HepG2 (cell line): Measurements from ENCODE around the gene NKIRAS1. TPM values are rescaled to one million over a fixed set of nuclear protein-coding genes. Genes with fewer than 3 reads are reported as not detected.
A peak's percentile ranks its signal among the peaks of the same experiment; 100 is the strongest.

ENCODE experiments used
- AKAP8 ChIP-seq: sonication (generic); formaldehyde crosslinking; IDR thresholded peaks from 2 replicates; pipeline ENCODE4 v1.5.1; 2020; ENCODE audit warnings: mild to moderate bottlenecking, missing genetic modification reagents
- CCAR2 ChIP-seq: fragments of 200-400 bp; formaldehyde crosslinking; optimal IDR thresholded peaks from 2 replicates; pipeline ENCODE3; 2018; ENCODE audit warnings: low read depth, mild to moderate bottlenecking, low read length, moderate library complexity
- CEBPB ChIP-seq: IDR thresholded peaks from 2 replicates; pipeline ENCODE4 v1.6.1; 2011; ENCODE audit warnings: low read depth, low read length, improper control_type of control experiment, borderline replicate concordance
- EZH2 ChIP-seq: conservative IDR thresholded peaks from 2 replicates; pipeline ENCODE4 v1.6.1; 2012; ENCODE audit warnings: mild to moderate bottlenecking, low read depth, low read length, moderate library complexity
- HOXA3 ChIP-seq: sonication (generic); formaldehyde crosslinking; IDR thresholded peaks from 2 replicates; pipeline ENCODE4 v1.5.0; 2020; ENCODE audit warnings: missing genetic modification reagents
- KDM5B ChIP-seq: sonication (generic); formaldehyde crosslinking; IDR thresholded peaks from 2 replicates; pipeline ENCODE4 v1.4.0; 2020; ENCODE audit warnings: missing genetic modification reagents, mild to moderate bottlenecking, borderline replicate concordance
- MAF1 ChIP-seq: sonication (generic); formaldehyde crosslinking; IDR thresholded peaks from 2 replicates; pipeline ENCODE4 v1.5.0; 2020; ENCODE audit warnings: missing genetic modification reagents, borderline replicate concordance
- MED13 ChIP-seq: sonication (generic); formaldehyde crosslinking; IDR thresholded peaks from 2 replicates; pipeline ENCODE4 v1.5.0; 2020; ENCODE audit warnings: missing genetic modification reagents
- MZF1 ChIP-seq: sonication (generic); formaldehyde crosslinking; IDR thresholded peaks from 2 replicates; pipeline ENCODE4 v1.8.1; 2023; ENCODE audit warnings: mild to moderate bottlenecking, missing genetic modification reagents, borderline replicate concordance
- PCBP1 ChIP-seq: fragments of 200-400 bp; formaldehyde crosslinking; IDR thresholded peaks from 2 replicates; pipeline ENCODE4 v1.6.1; 2017; ENCODE audit warnings: mild to moderate bottlenecking, low read depth, low read length, borderline replicate concordance
- PHF21A ChIP-seq: sonication (generic); formaldehyde crosslinking; IDR thresholded peaks from 2 replicates; pipeline ENCODE4 v1.5.0; 2020; ENCODE audit warnings: mild to moderate bottlenecking, missing genetic modification reagents
- TCF7 ChIP-seq: sonication (generic); IDR thresholded peaks from 2 replicates; pipeline ENCODE4 v1.6.1; 2016; ENCODE audit warnings: antibody characterized with exemption, low read depth
- TCF7L2 ChIP-seq: IDR thresholded peaks from 2 replicates; pipeline ENCODE4 v1.6.1; 2011; ENCODE audit warnings: mild to moderate bottlenecking, low read depth, low read length, moderate library complexity
- ZFP41 ChIP-seq: sonication (generic); formaldehyde crosslinking; IDR thresholded peaks from 2 replicates; pipeline ENCODE4 v1.4.0; 2020; ENCODE audit warnings: mild to moderate bottlenecking, missing genetic modification reagents, borderline replicate concordance
- ZNF121 ChIP-seq: sonication (generic); formaldehyde crosslinking; IDR thresholded peaks from 2 replicates; pipeline ENCODE4 v1.5.0; 2020; ENCODE audit warnings: mild to moderate bottlenecking, missing genetic modification reagents
- ZNF589 ChIP-seq: sonication (generic); formaldehyde crosslinking; conservative IDR thresholded peaks from 2 replicates; pipeline ENCODE4 v1.8.0; 2022; ENCODE audit warnings: mild to moderate bottlenecking, moderate library complexity, missing genetic modification reagents
- ZNF672 ChIP-seq: sonication (generic); formaldehyde crosslinking; IDR thresholded peaks from 2 replicates; pipeline ENCODE4 v1.8.1; 2022; ENCODE audit warnings: missing genetic modification reagents
- polyA plus RNA-seq, 8 experiments: library from polyadenylated mRNA; depleted of rRNA in 3 of 8; stranded (reverse) in 7 of 8; unstranded in 1 of 8; fragments of >200 nt; fragmentation: Illumina TruSeq in 4 of 8; extraction: Trizol in 4 of 8; gene quantifications; 2 replicates each; pipeline versions ENCODE4 v1.2.1 to v1.2.3, GENCODE V29; 2011 to 2016; ENCODE audit warnings: low read depth in 4 of 8, missing spikeins in 1 of 8, mixed read lengths in 1 of 8; ENCODE audit not compliant: insufficient read depth in 1 of 8
- total RNA-seq, 5 experiments: library from RNA; depleted of rRNA; stranded (reverse); fragments of >200 nt; fragmentation: Illumina TruSeq; extraction: Trizol; gene quantifications; 2 replicates each; pipeline ENCODE4 v1.2.3, GENCODE V29; 2016; ENCODE audit warnings: low read depth in 1 of 5
- TF ChIP-seq, protein P1 (sequence below): sonication (generic); formaldehyde crosslinking; IDR thresholded peaks from 2 replicates; pipeline ENCODE4 v1.4.0; 2020; ENCODE audit warnings: missing genetic modification reagents
- TF ChIP-seq, protein P2 (sequence below): sonication (generic); formaldehyde crosslinking; IDR thresholded peaks from 2 replicates; pipeline ENCODE4 v1.5.1; 2020; ENCODE audit warnings: missing genetic modification reagents, mild to moderate bottlenecking, borderline replicate concordance
- TF ChIP-seq, protein P3 (sequence below): sonication (generic); formaldehyde crosslinking; conservative IDR thresholded peaks from 2 replicates; pipeline ENCODE4 v1.4.0; 2020; ENCODE audit warnings: missing genetic modification reagents
- TF ChIP-seq, protein P4 (sequence below): sonication (generic); formaldehyde crosslinking; IDR thresholded peaks from 2 replicates; pipeline ENCODE4 v1.5.0; 2020; ENCODE audit warnings: missing genetic modification reagents
- TF ChIP-seq, protein P5 (sequence below): sonication (generic); formaldehyde crosslinking; IDR thresholded peaks from 2 replicates; pipeline ENCODE4 v1.4.0; 2020; ENCODE audit warnings: missing genetic modification reagents

NKIRAS1 gene
- total and polyA plus RNA-seq, 2 of the 13 experiments (the other 11 are each of a cell fraction or from before 2014, with no cell fraction given), result 4.3 to 8.0 TPM

DNA sequence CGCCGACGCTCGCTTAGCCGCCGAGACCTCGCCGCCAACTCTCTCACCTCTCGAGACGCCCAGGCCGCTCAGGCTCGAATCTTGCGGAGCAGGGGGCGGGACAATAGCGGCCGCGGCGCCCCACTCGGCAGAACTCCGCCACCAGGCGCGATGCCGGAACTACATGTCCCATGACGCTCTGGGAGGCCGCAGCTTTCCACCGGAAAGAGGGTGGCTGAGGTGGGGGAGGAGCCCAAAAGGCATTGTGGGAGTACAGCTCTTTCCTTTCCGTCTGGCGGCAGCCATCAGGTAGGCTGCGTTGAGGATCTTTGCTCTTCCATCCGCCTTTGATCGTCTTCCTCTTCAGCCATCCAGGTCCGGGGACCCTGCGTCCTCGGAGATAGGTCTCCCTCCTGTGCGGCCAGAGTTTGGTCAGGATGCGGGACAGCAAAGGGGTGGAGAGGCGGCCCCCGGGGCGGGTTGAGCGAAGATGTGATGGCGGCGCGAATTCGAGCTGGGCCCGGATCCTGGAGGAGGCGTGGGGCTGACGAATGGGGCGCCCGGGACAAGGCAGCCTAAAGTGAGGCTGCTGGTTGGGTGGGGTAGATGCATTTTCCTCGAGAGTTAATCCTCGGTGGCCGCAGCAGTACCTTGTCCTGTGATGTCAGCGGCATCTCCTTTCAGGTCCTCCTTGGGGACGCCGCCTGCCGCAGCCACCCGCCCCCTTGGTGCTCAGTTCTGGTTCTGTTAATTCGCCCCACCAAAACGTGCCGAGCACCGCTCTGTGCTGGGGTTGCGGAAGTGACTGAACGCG, at the start of gene NKIRAS1, which contains the start of gene RPL15 (continued):
- TF ChIP-seq, protein P1, sequence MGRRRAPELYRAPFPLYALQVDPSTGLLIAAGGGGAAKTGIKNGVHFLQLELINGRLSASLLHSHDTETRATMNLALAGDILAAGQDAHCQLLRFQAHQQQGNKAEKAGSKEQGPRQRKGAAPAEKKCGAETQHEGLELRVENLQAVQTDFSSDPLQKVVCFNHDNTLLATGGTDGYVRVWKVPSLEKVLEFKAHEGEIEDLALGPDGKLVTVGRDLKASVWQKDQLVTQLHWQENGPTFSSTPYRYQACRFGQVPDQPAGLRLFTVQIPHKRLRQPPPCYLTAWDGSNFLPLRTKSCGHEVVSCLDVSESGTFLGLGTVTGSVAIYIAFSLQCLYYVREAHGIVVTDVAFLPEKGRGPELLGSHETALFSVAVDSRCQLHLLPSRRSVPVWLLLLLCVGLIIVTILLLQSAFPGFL, result no peak
- no peak for TF ChIP-seq MED13
- no peak for TF ChIP-seq EZH2
- TF ChIP-seq, protein P2, sequence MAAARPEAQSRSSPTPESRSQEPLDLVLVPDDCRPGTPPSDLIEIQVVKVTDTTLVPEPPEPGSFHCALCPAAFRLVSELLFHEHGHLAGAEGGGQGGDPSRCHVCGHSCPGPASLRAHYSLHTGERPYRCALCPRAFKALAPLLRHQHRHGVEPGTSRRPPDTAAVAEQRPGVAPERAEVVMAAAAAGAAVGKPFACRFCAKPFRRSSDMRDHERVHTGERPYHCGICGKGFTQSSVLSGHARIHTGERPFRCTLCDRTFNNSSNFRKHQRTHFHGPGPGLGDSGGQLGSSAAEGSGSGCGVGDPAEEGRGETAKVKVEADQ (CRISPR knock-in tag), result no peak; the same call in 1 of the 2 replicates
- TF ChIP-seq, protein P3, sequence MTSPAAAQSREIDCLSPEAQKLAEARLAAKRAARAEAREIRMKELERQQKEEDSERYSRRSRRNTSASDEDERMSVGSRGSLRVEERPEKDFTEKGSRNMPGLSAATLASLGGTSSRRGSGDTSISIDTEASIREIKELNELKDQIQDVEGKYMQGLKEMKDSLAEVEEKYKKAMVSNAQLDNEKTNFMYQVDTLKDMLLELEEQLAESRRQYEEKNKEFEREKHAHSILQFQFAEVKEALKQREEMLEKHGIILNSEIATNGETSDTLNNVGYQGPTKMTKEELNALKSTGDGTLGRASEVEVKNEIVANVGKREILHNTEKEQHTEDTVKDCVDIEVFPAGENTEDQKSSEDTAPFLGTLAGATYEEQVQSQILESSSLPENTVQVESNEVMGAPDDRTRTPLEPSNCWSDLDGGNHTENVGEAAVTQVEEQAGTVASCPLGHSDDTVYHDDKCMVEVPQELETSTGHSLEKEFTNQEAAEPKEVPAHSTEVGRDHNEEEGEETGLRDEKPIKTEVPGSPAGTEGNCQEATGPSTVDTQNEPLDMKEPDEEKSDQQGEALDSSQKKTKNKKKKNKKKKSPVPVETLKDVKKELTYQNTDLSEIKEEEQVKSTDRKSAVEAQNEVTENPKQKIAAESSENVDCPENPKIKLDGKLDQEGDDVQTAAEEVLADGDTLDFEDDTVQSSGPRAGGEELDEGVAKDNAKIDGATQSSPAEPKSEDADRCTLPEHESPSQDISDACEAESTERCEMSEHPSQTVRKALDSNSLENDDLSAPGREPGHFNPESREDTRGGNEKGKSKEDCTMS (CRISPR knock-in tag), result 0 out of 2 replicates have a peak, but pooled peaks have one; percentile 62
- TF ChIP-seq CEBPB, result no peak
- peak; percentile 68; the same call in 1 of the 2 replicates for TF ChIP-seq PCBP1
- TF ChIP-seq TCF7, result peak; percentile 61; the same call in 1 of the 2 replicates
- TF ChIP-seq MAF1 (CRISPR knock-in tag), result 0 out of 2 replicates have a peak, but pooled peaks have one; percentile 67
- peak; percentile 67; the same call in 1 of the 2 replicates for TF ChIP-seq ZNF672 (CRISPR knock-in tag)
- TF ChIP-seq, protein P4, sequence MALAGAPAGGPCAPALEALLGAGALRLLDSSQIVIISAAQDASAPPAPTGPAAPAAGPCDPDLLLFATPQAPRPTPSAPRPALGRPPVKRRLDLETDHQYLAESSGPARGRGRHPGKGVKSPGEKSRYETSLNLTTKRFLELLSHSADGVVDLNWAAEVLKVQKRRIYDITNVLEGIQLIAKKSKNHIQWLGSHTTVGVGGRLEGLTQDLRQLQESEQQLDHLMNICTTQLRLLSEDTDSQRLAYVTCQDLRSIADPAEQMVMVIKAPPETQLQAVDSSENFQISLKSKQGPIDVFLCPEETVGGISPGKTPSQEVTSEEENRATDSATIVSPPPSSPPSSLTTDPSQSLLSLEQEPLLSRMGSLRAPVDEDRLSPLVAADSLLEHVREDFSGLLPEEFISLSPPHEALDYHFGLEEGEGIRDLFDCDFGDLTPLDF (CRISPR knock-in tag), result 0 out of 2 replicates have a peak, but pooled peaks have one; percentile 31
- no peak for TF ChIP-seq AKAP8
- 0 out of 2 replicates have a peak, but pooled peaks have one; percentile 71 for TF ChIP-seq MZF1 (CRISPR knock-in tag)
- peak; percentile 88 for TF ChIP-seq KDM5B (CRISPR knock-in tag)
- TF ChIP-seq PHF21A (CRISPR knock-in tag), result peak; percentile 83
- TF ChIP-seq ZFP41, result peak; percentile 76; the same call in 1 of the 2 replicates
- TF ChIP-seq CCAR2, result no peak
- TF ChIP-seq, protein P5, sequence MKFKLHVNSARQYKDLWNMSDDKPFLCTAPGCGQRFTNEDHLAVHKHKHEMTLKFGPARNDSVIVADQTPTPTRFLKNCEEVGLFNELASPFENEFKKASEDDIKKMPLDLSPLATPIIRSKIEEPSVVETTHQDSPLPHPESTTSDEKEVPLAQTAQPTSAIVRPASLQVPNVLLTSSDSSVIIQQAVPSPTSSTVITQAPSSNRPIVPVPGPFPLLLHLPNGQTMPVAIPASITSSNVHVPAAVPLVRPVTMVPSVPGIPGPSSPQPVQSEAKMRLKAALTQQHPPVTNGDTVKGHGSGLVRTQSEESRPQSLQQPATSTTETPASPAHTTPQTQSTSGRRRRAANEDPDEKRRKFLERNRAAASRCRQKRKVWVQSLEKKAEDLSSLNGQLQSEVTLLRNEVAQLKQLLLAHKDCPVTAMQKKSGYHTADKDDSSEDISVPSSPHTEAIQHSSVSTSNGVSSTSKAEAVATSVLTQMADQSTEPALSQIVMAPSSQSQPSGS (CRISPR knock-in tag), result peak; percentile 79
- TF ChIP-seq HOXA3 (CRISPR knock-in tag), result peak; percentile 80; the same call in 1 of the 2 replicates
- no peak for TF ChIP-seq TCF7L2
- TF ChIP-seq ZNF121, result 0 out of 2 replicates have a peak, but pooled peaks have one; percentile 44
- no peak for TF ChIP-seq ZNF589 (CRISPR knock-in tag)
